ENCODE measurements around the gene SNX32. TPM values are rescaled to one million over a fixed set of nuclear protein-coding genes. Genes with fewer than 3 reads are reported as not detected.

SNX32 gene
- total RNA-seq, 1 donor from 2014 or later: 0.10 TPM

- DNase-seq: no peak
Observed at GRCh38 chr11:65797711-65798110, 36.1 kb upstream of the SNX32 start.

- DNase-seq: no peak
Observed at GRCh38 chr11:65798882-65799281, 34.9 kb upstream of the SNX32 start.

GRCh38 chr11:65801153-65801987 is 32.4 kb upstream of the SNX32 start:
- DNase-seq: no peak

GRCh38 chr11:65802841-65803240 is 30.9 kb upstream of the SNX32 start:
- no peak for DNase-seq

GRCh38 chr11:65803797-65804492 is 29.8 kb upstream of the SNX32 start:
- no peak for DNase-seq

GRCh38 chr11:65806979-65807378 is 26.8 kb upstream of the SNX32 start:
- no peak for DNase-seq

GRCh38 chr11:65808744-65809341 is 24.9 kb upstream of the SNX32 start:
- no peak for DNase-seq

GRCh38 chr11:65809496-65809895 is 24.3 kb upstream of the SNX32 start:
- DNase-seq: no peak

GRCh38 chr11:65810046-65810868 is 23.5 kb upstream of the SNX32 start:
- DNase-seq: no peak

- DNase-seq: no peak
Observed at GRCh38 chr11:65811764-65812475, 21.8 kb upstream of the SNX32 start.

- peak; percentile 17 for DNase-seq
Observed at GRCh38 chr11:65814131-65814985, 19.4 kb upstream of the SNX32 start.

- no peak for DNase-seq
Observed at GRCh38 chr11:65814986-65815565, 18.7 kb upstream of the SNX32 start.

- DNase-seq: no peak
Observed at GRCh38 chr11:65816696-65817095, 17.1 kb upstream of the SNX32 start.

- DNase-seq: no peak
Observed at GRCh38 chr11:65817312-65817834, 16.4 kb upstream of the SNX32 start.

GRCh38 chr11:65817835-65818680 is 15.7 kb upstream of the SNX32 start:
- peak; percentile 95 for DNase-seq

- no peak for DNase-seq
Observed at GRCh38 chr11:65821107-65821506, 12.7 kb upstream of the SNX32 start.

GRCh38 chr11:65822776-65823528 is 10.8 kb upstream of the SNX32 start:
- DNase-seq: no peak
